AG08396 (cell line): ENCODE measurements around the gene PARP3.

Source experiments
- DNase-seq: peaks from one replicate; pipeline ENCODE4 v3.0.0; 2012; ENCODE audit warnings: low spot score, mixed read lengths

PARP3 gene

GRCh38 chr3:51966922-51967383, 24.8 kb downstream of the PARP3 start:
- no peak for DNase-seq

GRCh38 chr3:51967384-51968169, 25.4 kb downstream of the PARP3 start, which contains the start of gene PCBP4:
Gene PCBP4 (minus strand): TSS chr3:51967454. CDS start chr3:51961240, 6,214 bp downstream.
- peak; percentile 87 for DNase-seq

DNA sequence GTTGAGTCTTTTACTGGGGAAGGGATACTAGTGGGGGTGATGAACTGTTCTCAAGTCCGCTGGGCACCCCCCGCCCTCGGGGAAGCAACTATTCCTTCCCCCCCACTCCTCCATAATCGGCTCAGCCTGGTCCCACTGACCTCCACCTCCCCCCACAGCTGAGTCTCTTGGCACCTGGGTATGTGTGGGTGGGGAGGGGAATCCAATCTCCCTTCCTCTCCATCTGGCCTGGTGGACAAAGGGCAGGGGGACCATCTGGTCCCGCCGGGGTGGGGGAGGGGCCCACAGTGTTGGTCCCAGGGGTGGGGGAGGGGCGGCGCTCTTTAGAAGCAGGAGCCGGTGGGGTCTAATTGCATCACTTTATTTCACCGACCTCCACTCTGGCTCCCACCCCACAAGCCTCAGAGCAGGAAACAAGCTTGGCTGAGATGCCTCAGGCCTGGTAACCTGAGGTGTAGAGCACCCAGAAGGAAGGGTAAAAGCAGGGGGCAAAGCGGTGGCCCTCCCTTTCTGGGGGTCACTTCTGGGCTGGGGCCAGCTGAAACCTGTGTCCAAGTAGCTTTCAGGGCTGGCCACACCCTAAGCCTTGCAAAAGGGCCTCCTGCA, 26.1 kb downstream of the PARP3 start:
- no peak for DNase-seq

DNA sequence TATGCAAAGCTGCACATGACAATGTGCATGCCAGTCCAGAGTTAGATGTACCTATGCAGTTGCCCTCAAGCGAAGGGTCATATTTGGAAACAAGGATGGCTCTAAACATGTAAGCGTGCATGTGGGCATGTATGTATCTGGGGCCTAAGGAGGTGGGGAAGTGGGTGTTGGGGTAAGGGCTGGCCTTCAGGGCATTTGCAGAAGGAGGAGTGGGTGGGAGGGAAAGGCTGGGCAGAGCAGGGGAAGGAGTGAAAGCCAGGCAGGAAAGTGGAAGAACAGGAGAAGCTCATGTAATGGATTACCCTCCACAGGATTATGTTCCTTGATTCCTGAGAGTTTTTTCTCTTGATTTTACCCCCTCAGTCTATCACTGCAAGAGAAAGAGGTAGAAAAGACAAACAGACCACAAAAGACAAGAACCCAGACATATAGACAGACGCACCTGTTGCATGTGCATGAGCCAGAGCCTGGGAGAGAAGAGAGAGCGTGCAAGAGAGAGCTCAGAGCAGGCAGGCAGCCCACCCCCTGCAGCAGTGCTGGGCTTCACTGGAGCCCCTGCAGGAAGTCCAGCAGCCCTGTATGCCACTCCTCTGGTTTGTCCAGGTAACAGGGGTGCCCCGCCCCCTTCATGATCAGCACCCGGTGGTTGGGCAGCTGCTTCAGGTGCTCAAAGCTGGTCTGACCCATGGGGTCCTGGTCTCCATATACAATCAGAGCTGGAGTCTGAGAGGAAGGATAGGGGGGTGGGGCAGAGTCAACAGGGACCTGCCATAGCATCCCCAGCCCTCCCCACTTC, 26.9 kb downstream of the PARP3 start:
- DNase-seq, result no peak

DNA sequence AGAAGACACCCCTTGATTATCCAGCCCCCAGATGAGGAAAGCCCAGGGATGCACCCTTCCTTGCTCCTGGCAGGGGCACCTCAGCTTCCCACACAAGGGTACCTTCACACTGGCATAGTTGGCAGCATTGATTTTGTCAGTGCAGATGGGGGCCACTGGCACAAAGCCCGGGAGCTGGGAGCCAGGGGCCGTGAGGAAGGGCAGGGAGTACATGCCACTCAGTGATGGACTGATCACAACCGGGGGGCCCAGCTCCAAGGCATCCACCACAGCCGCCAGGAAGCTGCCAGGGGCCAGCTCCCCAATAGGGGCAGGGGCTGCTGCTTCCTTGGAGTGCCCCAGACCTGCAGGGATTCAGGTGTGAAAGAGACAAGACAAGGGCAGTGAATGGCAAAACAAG, 27.7 kb downstream of the PARP3 start:
- no peak for DNase-seq

DNA sequence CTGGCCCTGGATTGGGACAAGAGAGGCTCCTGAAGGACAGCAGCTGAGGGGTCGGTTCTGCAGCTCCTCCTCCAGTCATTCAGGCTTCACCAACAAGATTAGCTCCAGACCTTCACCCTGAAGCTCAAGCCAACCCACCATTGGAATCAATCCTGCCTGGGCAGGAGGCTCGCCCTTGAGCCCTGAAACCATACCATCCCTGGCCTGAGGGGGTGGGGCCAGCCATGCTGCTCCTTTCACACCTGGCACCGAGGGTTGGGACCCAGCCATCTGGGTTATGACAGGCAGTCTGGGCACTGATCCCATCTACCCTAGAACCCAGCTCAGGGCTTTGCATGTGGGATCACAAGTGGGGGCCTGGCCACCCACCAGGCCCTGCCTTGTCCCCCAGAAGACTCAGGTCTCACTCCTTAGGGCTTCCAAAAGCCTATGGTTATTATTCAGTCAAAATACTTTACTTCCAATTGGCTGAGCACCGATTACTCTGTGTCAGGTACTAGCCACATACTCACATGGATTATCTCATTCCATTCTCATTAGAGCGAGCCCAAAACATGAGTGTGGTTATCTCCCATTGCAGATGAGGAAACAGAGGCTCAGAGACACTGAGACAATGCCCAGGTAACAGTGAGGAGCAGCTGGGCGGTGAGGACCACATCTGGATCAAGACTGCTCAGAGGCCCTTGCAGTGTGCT, 28.6 kb downstream of the PARP3 start:
- no peak for DNase-seq

GRCh38 chr3:51971350-51971749, 29.2 kb downstream of the PARP3 start:
- no peak for DNase-seq

DNA sequence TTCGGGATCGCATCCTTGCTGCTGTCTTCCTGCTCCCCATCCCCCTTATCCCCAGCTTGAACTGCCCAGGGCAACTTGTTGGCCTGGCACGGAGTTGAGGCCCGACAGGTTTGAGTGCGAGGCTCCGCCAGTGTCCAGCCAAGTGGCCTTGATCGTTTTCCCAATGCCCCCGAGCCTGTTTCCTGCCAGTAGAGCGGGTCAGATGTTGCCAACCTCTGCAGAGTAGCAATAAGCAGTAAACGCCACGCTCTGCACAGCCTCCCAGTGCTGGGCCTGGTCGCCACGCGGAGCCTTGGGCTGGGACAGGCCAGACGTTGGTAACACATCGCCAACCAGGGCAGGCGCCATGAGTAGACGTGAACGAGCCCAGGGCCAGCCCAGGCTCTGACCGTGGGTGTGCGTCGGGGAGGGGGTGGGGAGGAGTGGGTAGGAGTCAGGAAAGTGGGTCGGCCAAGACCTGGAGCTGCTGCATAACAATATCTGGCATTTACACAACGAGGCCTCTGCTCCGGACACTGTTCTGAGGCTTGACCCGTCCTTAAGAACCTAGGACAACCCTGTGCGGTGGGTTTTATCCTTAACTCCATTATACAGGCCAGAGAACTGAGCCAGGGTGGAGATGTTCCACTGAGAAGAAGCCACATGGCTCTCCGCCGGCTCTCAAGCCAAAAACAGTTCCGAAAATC, 32.3 kb downstream of the PARP3 start:
- DNase-seq, result no peak

GRCh38 chr3:51974963-51975851, 33.0 kb downstream of the PARP3 start, which contains the start of gene ABHD14A:
Gene ABHD14A (plus strand): TSS chr3:51975064. CDS start chr3:51975136, 72 bp downstream.
- DNase-seq, result peak; percentile 95

DNA sequence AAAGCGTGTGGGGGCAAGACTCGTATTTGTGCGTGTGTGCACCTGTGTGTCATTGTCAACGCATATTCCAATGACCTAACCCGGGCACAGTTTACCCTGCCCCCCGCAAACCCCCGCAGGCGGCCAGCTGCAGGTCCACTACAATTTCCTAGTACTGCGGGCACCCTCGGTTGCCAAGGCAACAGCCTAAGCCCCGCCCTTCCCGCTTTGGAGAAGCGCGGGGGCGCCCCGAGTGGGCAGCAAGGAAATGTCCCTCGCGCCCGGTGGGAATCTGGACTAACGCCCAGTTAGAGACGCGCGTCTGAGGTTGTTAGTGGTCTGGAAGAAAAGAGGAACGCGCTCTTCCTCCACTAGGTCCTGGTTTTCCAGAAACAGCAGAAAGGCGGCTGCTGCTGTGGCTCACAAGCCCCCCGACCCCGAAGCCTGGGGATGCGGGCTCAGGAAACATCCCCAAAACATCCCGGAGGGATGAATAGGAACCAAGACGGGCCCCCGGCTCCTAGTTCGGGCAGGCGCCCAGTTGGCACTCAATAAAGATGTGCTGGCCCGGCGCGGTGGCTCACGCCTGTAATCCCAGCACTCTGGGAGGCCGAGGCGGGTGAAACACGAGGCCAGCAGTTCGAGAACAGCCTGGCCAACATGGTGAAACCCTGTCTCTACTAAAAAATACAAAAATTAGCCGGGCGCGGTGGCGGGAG, 33.8 kb downstream of the PARP3 start:
- peak; percentile 84 for DNase-seq

DNA sequence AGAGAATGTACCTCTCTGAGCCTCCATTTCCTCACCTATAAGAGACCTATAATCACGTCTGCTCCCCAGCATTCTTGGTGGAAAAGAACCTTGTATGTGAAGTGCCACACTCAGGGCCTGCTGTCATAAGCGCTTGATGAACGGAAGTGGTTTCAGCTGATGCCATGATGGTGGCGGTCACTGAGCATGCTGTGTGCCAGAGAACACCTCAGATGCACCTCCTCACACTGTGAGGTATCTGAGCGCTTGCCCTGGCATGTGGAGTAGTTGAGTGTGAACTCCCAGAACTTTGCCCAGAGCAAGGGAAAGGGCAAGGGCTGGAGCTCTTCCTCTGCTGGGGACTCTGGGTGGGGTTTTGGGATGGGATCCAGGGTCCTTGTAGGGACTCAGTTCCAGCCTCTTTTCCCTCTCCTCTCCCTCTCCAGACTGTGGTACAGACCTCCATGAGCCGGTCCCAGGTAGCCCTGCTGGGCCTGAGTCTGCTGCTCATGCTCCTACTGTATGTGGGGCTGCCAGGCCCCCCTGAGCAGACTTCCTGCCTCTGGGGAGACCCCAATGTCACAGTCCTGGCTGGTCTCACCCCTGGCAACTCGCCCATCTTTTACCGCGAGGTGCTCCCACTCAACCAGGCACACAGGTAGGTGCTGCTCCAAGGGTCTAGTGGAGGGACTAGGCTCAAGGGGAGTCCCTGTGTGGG, 35.4 kb downstream of the PARP3 start:
- no peak for DNase-seq

- DNase-seq, result no peak
These were observed 36.0 kb downstream of the PARP3 start for GRCh38 chr3:51978143-51978502.

DNA sequence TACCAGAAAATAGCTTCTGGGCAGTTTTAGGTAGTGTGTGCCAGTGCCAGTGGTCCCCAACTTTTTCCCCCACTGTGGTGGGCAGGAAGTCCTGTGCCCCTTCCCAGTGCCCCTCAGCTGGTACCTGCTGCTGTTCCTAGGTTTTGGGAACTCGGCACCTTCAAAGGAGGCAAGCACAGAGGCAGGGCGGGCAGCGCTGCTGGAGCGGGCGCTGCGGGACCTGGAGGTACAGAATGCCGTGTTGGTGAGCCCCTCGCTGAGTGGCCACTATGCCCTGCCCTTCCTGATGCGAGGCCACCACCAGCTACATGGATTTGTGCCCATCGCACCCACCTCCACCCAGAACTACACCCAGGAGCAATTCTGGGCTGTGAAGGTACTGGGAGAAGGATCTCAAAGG, 38.1 kb downstream of the PARP3 start:
- no peak for DNase-seq

GRCh38 chr3:51982352-51982837, 40.2 kb downstream of the PARP3 start:
- peak; percentile 64 for DNase-seq

- DNase-seq, result peak; percentile 98
These were observed 40.8 kb downstream of the PARP3 start, which contains the start of gene ACY1 for GRCh38 chr3:51982838-51983577. Gene ACY1 (plus strand): TSS chr3:51983535. CDS start chr3:51984065, 530 bp downstream.

DNA sequence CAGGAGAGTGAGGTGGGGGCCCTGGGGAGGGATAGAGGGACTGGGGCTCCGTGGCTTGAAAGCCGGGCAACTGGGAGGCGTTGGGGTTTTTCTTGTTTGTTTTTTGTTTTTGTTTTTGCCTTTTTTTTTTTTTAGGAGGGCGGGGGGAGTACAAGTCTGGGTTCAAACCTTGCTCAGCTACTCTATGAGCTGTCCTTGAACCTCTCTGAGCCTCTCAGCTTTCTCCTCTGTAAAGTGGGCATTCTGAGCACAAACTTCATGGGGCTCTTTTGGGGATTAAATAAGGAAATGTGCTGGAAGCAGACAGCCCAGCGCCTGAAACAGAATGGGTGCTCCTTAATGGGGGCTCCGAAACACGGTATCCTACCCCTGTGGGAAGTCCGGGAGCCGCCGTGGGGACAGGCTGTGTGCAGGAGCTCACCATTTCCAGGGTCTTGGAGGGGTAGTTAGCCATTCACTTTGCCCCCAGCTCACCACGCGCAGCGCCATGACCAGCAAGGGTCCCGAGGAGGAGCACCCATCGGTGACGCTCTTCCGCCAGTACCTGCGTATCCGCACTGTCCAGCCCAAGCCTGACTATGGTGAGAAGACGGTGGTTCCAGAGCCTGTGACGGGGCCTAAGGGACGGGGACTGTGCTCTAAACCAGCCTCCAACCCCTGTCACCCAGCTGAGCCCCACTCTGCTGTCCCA, 41.6 kb downstream of the PARP3 start:
- DNase-seq, result no peak

DNA sequence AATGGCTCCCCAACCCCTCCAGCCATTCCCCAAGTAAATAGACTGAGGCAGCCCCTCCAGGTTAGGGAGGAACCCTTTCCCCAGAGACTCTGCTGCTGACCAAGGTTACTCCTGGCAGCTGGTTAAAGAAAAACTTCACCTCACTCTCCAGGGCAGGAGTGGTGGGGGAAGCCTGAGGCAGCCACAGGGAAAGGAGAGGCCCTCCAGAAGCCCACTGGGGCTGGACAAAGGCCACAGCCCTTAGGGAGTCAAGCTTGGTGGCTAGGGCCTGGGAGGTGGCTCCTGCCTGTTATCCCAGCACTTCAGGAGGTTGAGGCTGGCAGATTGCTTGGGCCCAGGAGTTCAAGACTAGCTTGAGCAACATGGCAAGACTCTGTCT, 42.1 kb downstream of the PARP3 start:
- DNase-seq, result no peak

- DNase-seq, result no peak
These were observed 42.9 kb downstream of the PARP3 start for GRCh38 chr3:51985063-51985462.
